ENCODE data around the gene ALKBH6.

ALKBH6 gene

DNA sequence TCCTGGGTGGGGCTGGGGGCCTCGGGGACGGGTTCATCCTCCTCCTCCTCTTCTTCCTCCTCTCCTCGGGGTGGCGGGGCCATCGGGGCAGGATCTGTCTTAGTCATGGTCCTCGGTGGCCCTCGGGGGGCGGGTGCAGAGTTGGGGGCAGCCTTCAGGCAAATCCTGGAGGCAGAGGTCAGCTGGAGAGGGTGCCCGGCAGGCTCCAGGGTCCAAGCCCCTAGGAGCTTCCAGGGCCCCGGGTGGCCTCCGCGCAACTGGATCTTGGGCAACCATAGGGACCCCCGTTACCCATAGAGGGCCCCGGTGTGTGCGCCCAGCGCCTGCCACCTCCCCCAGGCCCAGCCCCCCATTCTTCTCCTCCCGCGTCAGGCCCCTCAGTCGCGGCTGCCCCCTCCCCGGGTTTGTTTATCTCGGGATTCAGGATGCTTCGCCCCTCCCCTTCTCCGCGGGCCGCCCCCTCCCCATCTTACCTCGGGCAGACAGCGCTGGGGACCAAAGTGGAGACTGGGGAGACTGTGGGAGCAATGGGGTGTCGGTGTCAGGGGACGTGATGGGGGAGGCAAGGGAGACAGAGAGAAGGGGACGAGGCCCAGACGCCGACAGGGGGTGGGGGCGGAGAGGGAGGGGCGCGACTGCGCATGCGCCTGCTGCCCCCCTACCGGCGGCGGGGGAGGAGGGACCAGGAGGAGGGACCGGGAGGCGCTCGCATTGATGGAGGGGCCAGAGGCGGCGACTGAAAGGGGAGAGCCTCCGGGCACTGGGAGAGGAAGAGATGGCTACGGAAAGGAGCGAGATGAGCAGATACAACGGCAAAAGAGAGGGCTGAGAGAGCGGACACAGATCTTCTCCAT lies 18.5 kb upstream of the ALKBH6 start, which contains the start of gene CLIP3:
TSS of gene CLIP3 (minus strand) at position 623 of the 854 bp plus-strand sequence. CDS start at position 107, 516 bp downstream.
- DNase-seq, result peak; percentile 82 to 98 (median 87)
- intact Hi-C loops (cut with DNase I), result no loop called here

DNA sequence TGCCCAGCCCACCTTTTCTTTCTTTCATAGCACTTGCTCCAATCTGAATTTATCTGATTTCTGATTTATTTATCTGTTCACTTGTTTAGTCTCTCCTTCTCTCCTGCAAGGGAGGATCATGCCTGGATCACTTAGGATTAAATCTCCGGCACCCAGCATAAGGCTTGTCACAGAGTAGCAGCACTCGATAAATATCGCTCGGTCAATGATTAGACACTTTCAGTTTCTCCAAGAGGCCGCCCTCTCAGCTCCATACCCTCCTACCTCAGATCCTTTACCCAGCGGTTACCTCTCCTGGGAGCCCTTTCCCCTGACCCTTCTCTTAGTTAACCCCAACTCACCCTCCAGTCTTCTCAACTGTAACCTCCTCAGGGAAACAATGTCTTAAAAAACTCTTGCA lies 17.3 kb upstream of the ALKBH6 start:
- intact Hi-C loops (cut with DNase I), result no loop called here
- DNase-seq, result peak in 1 of 10 donors; percentile 9

DNA sequence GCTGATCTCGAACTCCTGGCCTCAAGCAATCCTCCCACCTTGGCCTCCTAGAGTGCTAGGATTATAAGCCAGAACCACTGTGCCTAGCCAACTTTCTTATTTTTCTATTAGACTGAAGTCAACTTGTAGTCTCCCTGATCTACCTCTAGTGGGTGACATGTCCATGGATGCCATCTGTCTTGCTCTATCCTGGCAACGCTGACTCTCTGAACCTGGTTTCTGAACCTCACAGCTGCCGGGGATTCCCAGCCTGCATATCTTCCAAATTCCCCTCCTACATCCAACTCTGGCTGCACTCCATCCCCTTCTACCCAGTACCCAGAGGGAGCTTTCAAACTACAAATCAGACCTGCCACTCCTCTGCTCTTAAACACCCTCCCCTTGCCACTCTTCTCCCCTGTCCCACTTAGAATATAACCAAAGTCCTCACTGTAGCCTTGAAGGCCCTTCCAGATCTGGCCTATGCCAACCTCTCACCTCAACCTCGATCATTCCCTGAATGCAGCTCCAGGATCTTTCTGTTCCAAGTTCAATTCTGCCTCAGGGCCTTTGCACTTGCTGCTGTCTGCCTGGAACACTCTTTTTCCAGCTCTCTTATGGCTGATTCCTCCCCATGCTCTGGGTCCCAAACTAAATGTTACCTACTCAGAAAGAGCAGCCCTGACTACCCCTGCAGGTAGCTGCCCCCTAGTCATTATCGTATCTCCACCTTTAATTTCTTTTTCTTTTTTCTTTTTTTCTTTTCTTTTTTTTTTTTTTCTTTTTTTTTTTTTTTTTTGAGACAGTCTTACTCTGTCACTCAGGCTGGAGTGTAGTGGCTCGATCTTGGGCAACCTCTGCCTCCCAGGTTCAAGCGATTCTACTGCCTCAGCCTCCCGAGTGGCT lies 16.5 kb upstream of the ALKBH6 start:
- peak in 2 of 10 donors; percentile 38 to 54 for DNase-seq
- intact Hi-C loops (cut with DNase I), result no loop called here

DNA sequence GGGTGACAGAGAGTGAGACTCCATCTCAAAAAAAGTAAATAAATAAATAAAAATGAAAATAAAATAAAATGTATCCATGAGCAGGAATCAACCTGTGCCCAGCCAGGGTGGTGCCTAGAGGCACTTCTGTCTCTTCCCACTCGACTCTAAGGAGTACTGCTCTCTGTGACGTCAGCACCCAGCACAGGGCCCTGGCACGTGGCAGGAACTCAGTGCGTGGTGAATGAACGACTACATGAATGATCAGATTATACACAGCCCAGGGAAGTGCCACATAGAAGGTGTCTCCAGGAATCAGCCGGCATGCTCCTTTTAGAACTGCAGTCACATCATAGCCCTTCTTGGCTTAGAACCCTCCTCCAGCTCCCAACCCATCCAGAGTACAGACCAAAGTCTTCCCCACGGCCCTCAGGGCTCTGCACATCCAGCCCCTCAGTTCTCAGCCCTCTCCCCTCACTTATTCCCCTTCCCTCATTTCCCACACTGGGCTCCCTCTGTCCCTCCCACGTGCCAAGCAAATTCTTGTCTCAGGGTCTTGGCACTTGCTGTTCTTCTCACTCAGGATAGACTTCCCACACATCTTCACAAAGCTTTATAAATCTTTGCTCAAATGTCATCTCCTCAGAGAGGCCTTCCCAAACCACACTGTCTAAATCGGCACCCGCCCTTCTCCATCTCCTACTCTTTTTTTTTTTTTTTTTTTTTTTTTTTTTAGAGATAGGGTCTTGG lies 14.5 kb upstream of the ALKBH6 start:
- peak in 8 of 10 donors; percentile 49 to 95 (median 72) for DNase-seq
- intact Hi-C loops (cut with DNase I), result no loop called here

DNA sequence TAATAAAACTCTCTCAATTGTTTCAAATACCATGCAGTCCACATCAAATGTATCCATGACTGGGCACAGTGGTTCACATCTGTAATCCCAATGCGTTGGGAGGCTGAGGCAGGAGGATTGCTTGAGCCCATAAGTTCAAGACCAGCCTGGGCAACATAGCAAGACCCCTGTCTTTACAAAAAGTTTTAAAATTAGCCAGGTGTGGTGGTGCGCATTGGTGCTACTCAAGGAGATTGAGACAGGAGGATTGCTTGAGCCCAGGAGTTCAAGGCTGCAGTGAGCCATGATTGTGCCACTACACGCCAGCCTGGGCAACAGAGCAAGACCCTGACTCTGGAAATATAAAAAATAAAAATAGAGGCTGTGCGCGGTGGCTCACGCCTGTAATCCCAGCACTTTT lies 13.7 kb upstream of the ALKBH6 start:
- intact Hi-C loops (cut with DNase I), result no loop called here
- no peak for DNase-seq

DNA sequence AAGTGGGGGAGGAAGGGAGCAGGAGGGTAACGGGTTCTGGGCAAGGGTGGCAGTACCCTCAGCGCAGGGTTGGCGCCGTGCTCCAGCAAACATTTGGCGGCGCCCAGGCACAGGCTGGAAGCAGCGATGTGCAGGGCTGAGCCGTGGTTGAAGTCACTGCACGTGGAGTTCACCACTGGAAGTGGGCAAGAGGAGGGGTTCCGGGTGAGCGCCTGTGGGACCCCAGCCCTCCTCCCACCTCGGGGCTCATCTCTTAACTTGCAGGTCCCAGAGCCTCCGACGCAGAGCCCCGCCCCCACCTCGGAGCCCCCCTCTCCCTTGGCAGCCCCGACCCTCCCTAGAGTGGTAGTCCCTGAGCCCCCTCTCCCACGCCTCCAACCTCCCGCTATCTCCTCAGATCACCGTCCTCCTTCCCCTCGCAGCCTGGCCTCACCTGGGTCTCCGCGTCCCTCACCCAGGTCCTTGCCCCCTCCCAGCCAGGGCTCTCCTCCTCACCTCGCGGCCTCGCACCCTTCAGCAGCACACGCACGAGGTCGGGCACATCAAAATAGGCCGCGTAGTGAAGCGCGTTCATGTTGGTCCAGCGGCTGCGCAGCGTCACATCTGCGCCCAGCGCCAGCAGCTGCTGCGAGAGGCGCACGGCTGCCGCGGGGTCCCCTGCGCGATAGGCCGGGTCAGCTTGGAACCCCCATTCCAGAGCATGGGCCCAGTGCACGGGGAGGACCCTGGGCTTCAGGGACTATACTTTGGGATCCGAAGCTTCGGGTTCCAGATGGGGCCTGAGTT lies 12.3 kb upstream of the ALKBH6 start:
- intact Hi-C loops (cut with DNase I), result no loop called here
- DNase-seq, result peak in 1 of 10 donors; percentile 71

DNA sequence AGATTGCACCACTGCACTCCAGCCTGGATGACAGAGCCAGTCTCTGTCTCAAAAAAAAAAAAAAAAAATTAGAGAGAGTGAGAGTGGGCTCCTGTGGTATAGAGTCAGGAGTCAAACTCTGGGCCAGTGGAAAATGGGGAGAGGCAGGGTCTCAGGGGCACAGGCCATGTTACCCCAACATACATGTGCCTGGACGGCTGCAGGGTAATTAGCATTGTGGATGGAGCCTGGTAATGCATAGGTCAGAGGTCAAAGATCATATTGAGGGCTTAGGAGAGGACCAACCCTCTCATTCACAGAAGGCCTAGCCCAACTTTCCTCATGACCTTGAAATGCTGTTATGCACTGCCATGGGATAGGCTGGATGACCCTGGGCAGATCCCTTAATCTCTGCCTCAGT lies 11.5 kb upstream of the ALKBH6 start:
- no peak for DNase-seq
- intact Hi-C loops (cut with DNase I), result no loop called here

DNA sequence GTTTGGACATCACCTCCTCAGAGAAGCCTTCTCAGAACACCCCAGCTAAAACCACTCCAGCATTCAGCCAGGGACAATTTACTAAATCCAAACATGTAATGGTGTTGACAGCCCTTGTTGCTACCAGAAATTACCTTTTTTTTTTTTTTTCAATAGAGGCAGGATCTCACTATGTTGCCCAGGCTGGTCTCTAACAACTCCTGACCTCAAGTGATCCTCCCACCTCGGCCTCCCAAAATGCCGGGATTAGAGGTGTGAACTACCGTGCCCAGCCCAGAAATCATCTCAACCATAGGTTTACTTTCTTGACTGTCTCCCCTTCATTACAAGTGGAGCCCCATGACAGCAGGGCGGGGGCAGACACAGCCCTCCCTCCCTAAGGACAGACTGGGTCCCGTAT lies 9.4 kb upstream of the ALKBH6 start:
- no peak for DNase-seq
- intact Hi-C loops (cut with DNase I), result no loop called here

DNA sequence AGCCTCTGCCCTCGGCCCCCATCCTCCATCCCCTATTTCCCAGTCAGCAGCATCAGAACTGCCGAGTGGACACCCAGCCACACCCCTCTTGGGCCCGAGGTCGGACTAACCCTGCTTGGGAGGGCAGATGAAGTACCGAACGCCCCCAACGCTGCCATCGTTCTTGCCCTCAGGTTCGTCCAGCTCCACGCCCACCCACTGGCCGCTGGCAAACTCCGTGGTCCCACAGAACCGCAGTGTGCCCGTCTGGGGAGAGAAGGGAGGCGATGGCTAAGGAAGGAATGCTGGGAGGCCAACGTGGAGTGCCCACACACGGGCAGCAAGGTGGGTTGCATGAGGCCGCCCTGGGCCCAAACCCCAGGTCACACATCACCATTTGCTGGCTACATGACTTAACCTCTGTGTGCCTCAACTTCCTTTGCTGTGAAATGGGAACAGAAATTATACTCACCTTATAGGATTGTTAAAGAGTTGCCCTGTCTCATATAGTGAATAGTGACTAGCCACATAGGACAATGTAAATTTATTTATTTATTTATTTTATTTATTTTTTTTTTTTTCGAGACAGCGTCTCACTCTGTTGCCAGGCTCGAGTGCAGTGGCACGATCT lies 5.2 kb upstream of the ALKBH6 start:
- intact Hi-C loops (cut with DNase I), result no loop called here

DNA sequence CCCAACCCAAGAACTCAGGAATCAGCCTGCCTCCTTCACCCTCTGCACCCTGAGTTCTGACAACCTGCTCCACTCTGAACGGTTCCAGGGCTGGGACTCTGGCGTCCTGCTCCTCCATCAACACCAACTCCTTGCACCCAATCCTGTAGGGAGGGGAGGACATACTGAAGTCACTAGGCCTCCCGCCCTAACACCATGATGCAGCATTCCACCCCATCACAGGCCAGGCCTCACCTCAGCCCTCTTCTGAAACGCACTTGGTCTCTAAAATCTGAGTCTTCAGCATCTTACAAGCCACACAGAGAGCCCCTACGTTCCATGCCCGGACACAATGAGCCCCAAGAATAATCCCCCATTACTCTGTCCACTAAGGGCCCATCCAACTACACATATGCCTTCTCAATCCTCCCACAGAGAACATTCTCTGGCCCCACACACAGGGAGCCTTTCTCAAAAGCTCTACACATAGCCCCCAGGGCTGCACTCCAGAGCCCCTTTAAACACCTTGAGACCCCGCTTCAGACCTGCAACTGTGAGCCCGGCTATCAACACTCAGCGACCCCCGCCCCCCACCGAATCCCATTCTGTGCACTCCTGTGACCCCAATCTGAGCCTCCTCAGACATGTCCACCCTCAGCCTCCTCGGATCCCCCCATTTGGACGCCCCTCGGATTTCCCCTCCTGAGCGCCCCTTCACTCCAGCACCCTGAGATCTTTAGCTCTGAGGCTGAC lies 567 bp downstream of the ALKBH6 start:
- intact Hi-C loops (cut with DNase I), result no loop called here
- DNase-seq, result peak in 1 of 10 donors; percentile 67

More for the DNA sequence above, 5.2 kb upstream of the ALKBH6 start:
- no peak for DNase-seq

DNA sequence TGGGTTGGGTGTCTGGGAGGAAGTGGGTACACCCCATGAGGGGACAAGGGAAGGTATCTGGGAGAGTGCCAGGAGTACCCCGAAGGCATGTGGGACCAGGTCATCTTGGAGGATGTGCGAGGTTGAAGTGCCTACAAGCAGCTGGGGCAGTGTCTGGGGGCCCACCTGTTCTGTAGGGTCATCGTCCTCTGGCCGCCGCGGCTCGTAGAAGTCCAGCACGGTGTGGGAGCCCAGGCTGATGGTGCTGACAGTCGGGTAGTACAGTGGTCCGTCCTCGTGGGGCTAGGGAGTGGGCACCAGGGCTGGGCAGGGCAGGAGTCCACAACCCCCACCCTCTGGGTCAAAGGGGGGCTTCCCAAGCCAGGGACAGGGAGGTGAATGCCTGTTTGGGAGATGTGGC lies 3.6 kb downstream of the ALKBH6 start:
- intact Hi-C loops (cut with DNase I), result no loop called here
- DNase-seq, result no peak

DNA sequence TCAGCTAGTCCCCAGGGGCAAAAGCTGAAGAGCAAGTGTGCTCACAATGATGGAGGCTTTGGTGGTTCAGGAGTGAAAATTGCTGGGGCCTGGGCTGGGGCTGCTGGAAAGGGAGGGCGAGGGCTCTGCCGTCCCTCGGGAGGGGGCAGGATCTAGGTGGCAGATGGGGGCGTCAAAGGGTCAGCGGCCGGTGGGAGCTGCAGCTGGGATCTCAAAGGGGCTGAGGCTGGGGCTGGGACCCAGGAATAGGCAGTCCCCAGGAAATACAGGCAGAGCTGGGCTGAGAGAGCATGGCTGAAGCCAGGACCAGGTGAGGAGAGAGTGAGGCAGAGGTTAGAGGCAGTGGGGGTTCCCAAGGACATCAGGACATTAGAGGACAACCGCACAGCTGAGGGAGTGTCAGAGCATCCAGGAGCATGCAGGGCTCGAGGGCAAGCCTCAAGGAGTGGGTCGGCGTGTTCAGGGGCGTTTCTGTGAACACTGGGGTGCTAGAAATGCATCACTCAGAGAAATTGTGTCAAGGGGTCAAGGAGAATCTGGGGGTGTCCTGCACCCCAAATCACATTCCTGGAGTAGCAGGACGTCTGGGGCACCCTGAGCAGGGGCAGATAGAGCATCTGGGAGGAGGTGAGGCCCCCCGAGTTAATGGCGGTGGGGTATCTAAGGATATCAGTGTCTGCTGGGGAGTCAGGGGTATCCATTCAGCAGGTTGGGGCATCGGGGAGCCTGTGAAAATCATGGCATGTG lies 4.2 kb downstream of the ALKBH6 start:
- no peak for DNase-seq
- intact Hi-C loops (cut with DNase I), result no loop called here

DNA sequence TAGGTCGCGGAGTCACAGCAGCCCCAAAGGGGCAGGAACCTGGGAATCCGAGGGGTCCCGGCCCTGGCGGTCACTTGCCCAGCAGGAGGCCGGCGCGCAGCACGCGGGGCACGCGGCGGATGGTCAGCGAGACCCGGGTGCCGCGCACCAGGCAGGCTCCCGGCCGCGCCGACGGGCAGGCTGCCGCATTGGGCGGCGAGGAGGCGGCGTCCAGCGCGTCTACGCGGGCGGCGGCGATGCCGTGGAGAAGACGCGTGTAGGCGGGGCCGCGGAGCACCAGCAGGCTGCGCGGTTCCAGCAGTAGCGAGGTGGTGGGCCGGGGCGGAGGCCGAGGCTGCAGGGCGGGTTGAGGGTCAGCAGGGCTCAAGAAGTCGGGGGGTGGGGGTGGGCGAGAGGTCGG lies 4.8 kb downstream of the ALKBH6 start:
- intact Hi-C loops (cut with DNase I), result no loop called here
- DNase-seq, result peak in 9 of 10 donors; percentile 56 to 97 (median 73)

DNA sequence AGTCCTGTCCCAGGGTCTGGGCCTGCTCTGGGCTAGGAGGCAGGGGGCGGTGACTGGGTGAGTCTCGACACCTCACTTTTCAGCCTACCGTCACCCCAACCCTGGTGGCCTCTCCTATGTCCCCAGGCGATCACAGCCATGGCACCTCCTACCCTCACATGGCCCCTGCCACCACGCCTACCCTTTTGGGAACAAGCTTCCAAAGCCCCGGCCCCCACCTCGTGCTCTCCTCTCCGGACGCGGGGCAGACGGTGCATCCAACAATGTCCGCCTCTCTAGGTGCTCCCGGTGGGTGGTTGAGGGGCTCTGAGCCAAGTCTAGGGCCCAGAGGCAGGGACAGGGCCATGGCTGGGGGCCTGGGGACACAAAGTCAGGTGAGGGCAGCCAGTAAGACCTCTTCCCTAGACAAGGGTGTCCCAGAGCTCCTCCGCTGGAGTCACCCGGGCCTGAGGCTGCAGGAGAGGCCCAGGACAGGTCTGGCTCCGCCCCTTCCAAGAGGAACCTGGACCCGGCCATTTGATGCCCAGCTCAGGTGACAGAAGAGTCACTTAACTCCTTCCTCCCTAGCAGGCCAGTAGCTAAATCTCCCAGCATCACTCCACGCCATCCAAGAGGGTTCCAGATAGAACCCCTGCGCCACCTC lies 5.6 kb downstream of the ALKBH6 start, which contains the start of gene SYNE4:
TSS of gene SYNE4 (minus strand) at position 478 of the 643 bp plus-strand sequence. CDS start at position 346, 132 bp downstream.
- no peak for DNase-seq
- intact Hi-C loops (cut with DNase I), result no loop called here

DNA sequence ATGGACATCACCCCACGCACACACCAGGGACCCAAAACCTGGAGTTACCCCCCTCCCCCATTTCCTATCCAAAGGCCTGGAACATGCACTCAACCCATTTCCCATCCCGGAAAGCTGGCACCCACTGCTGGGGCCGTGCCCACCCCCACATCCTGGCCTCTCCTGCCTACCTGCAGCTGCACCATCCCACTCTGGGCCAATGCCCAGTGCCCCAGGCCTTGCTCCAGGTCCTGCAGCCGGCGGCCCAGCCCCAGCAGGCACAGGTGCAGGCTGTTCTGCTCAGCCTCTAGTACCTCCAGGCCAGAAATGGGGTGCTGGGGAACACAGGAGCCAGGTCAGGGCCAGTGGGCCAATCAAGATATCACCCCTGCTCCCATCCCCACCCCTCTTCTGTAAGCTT lies 7.1 kb downstream of the ALKBH6 start:
- intact Hi-C loops (cut with DNase I), result no loop called here
- no peak for DNase-seq

DNA sequence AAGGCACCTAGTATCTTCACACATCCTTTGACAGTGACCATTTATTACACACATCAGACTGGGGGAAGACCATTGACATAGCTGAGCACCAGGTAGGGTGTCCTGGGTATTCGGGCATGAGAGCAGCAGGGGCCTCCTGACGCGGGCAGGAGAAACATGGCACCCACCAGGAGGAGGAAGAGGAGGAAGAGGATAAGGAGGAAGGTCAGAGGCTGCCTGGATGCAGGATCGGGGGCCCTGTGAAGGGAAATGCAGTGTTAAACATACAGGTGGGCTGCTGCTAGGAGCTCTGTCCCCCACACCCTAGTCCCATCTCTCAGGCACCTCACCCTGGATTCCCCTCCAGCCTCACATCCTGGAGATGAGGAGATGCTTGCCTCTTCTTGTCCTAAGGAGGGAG lies 10.7 kb downstream of the ALKBH6 start:
- intact Hi-C loops (cut with DNase I), result no loop called here

DNA sequence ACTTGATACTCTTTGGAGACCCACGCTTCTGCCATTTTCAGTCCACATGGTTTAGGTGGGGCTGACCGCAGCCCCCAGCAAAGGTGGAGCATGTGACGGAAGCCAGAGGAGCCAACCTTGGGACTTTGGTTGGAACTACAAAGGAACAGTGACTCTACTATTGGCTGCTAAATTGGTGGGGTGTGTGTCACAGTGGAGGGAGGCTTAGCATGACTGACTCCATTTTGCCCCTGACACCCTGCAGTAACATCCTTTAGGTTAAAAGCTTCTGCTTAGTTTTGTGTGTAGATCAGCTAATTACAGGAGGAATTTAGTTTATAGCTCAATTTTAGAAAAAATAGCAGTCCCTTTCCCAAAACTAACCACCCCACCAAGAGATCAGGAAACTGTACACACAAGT lies 12.4 kb downstream of the ALKBH6 start:
- DNase-seq, result no peak
- intact Hi-C loops (cut with DNase I), result no loop called here

More for the DNA sequence above, 10.7 kb downstream of the ALKBH6 start:
- DNase-seq, result no peak

Data from posterior cingulate gyrus (tissue), 11 donors.